HG03039 (cell line): ENCODE results near the gene GOLGA8K.
"Not testable (repeated sequence)": the region's sequence is repeated elsewhere in the genome, so short reads cannot be mapped to it uniquely, and the experiment has no call there.

Source experiments
- ATAC-seq: cut with Tn5 transposase; IDR thresholded peaks from one replicate; pipeline ENCODE4 v1.9.1; 2021; ENCODE audit warnings: mild to moderate bottlenecking, moderate library complexity; ENCODE audit not compliant: unreplicated experiment

The GOLGA8K gene, protein sequence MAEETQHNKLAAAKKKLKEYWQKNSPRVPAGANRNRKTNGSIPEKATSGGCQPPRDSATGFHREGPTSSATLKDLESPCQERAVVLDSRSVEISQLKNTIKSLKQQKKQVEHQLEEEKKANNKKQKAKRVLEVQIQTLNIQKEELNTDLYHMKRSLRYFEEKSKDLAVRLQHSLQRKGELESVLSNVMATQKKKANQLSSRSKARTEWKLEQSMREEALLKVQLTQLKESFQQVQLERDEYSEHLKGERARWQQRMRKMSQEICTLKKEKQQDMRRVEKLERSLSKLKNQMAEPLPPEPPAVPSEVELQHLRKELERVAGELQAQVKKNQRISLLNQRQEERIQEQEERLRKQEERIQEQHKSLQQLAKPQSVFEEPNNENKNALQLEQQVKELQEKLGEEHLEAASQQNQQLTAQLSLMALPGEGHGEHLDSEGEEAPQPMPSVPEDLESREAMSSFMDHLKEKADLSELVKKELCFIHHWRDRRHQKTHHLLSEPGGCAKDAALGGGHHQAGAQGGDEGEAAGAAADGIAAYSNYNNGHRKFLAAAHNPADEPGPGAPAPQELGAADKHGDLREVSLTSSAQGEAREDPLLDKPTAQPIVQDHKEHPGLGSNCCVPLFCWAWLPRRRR

DNA sequence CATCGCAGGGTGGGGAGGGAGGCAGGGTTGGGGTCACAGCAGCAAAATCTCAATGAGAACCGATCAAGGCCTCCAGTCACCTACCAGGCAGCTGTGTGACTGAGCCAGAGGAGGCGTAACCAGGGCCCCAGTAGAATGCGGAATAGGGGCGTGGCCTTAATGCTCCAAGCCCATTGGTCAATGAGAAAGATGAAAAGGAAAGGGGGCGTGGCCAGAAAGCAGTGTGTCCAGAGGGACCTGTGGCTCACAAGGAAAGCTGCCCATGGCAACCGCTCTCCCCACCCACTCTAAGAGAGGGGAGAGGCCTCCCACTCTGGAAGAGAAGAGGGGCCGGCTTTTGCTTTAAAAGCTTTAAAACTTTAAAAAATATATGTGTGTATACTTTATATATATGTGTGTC, at the start of gene GOLGA8K:
Gene GOLGA8K (minus strand): TSS at position 101 of the 400 bp plus-strand sequence. CDS start 98 bp downstream, at position 3.
- not testable (repeated sequence) for ATAC-seq

DNA sequence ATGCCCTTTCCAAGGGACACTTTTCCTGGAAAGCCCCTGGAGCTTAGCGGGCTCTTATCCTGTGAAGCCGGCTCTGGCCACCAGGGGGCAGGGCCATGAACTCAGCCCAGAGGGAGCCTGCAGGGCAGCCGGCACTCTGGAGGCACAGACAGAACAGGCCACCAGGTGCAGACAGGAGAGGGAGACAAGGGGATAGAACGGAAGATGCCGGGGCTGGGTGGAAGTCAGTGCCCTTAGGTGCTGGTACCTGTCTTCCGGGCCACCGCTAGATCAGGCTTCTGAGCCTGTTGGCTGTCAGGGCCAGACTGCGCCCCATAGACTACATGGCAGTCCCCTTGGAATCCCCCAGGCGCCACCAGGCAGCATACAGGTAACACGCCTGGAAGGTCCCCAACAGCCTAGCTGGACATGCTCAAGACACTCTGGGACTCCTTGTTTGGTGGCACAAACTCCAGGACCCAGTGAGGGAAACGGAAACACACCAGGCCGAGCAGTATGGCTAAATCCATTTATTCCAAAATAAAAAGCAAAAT, 37.4 kb upstream of the GOLGA8K start:
- not testable (repeated sequence) for ATAC-seq

DNA sequence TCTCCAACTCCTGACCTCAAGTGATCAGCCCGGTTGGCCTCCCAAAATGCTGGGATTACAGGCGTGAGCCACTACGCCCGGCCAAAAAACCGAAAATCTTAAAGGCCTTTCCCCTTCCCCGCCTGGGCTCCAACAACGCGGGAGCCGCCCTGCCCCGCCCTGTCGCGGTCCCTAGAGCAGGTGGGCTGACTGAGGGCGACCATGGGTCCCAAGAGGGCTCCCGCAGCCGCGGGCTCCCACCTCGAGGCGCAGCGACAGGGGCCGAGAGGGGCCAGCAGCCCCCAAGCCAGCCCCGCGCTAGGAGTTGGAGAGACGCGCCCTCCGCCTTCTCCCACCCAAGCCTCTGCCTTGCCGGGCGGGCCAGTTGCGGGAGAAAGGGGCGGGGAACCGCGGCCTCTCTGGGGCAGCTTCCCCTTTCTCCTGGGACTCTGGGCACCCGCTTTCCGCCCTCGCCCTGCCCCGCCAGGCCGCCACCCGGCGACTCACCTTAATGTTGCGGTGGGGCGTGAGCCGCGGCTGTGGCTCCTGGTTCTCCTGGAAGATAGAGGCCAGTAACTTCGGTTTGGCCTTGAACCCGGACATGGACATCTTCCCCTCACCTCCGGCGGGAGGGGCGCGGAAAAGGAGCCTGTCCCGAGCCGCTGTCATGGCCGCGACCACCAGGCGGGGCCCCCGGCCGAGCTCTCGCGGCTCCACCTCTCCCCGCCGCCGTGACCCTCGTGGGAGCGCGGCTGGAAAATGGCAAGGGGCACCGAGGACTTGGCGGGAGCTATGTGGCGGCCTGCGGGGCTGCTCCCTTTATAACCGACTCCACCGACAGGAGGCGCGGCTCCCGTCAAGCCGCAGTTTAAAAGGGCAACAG, 31.2 kb upstream of the GOLGA8K start:
- ATAC-seq = not testable (repeated sequence)

DNA sequence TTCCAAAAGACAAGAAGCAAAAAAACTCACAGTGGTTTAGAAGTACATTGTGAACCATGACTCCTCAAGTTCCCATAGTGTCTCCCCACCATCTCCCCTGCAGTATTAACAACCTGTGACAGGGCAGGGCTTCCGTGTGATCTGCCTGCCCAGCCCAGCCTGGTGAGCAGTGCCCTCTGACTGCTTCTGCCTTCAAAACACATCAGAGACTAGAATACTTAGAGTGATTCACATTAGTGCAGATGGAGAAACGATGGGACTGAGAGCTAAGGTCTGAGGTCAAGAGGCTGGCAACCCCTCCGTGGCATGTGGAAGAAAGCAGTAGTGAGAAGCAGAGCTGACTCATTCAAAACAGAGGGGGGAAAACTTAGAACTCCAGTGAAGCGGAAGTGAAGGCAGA, 24.5 kb upstream of the GOLGA8K start:
- not testable (repeated sequence) for ATAC-seq

DNA sequence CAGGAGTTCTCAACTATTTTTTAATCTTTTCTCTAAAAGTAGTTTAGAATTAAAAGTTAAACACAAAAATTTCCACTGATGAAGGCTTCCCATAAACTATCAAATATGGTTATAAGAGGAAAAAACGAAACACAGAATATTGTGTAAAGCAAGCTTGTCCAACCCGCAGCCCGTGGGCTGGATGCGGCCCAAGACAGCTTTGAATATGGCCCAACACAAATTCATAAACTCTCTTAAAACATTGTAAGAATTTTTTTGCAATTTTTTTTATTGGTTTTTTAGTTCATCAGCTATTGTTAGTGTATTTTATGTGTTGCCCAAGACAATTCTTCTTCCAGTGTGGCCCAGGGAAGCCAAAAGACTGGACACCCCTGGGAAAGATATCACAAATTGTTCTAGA, 23.4 kb upstream of the GOLGA8K start:
- not testable (repeated sequence) for ATAC-seq

DNA sequence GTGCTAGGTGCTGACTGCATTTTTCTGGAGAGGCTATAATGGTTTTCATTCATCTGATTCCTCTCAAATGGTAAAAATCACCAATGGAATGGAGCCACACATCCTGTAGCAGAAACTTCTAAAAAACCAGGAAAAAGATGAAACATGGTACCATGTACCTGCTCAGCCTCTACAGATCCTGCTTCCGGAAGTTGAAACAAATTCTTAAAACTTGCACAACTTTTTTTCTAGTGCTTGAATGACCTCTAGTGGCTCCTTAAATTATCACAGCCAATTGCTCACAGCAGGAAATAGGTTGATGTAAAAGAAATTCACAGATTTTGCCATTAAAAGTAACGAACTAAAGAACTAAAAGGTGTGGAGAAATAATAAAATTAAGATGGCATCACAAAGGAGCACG, 4.8 kb upstream of the GOLGA8K start:
- ATAC-seq = not testable (repeated sequence)

DNA sequence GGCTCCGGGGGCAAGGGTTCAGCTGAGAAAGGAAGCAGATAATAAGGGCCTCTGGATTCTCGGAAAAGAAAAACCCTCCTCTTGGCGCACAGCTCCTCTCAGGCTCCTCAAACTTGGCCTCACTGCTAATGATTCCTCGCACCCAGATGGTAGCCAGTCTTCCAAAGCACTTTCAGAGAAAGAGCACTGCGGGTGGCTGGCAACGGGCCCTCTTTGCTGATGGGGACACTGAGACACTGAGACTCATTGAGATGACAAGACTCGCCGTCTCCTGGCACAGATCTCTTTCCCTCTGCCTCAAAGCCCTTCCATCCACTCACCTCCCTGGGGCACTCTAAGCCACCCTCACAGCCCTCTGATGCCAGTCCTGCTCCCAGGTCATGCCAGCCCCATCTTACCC, 6.6 kb downstream of the GOLGA8K start:
- ATAC-seq = not testable (repeated sequence)

DNA sequence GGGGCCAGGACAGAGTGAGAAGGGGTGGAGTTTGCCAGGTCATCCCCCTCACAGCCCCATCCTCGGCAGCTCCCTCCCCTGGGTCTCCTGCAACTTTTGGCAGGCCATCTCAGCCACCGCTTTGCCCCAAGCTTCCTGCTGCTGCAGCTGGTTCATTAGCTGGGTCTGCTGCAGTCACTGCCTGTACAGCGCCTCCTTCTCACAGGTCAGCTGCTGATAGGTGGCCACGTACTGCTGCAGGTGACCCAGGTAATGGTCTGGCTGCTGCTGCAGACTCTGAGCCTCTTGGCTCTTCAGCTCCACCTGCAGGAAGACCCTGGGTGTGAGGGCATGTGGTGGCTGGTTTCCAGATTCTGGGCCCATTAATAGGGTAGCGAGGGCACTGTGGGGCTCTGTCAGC, 8.3 kb downstream of the GOLGA8K start:
- not testable (repeated sequence) for ATAC-seq

DNA sequence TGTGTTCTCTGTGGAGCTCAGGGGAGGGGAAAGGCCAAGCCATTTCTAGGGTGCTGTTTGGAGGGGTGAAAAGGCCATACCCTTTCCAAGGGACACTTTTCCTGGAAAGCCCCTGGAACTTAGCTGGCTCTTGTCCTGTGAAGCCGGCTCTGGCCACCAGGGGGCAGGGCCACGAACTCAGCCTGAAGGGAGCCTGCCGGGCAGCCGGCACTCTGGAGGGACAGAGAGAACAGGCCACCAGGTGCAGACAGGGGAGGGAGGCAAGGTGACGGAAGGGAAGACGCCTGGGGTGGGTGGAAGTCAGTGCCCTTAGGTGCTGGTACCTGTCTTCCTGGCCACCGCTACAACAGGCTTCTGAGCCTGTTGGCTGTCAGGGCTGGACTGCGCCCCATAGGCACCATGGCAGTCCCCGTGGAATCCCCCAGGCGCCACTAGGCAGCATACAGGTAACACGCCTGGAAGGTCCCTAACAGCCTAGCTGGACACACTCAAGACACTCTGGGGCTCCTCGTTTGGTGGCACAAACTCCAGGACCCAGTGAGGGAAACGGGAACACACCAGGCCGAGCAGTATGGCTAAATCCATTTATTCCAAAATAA, 14.9 kb downstream of the GOLGA8K start:
- not testable (repeated sequence) for ATAC-seq

DNA sequence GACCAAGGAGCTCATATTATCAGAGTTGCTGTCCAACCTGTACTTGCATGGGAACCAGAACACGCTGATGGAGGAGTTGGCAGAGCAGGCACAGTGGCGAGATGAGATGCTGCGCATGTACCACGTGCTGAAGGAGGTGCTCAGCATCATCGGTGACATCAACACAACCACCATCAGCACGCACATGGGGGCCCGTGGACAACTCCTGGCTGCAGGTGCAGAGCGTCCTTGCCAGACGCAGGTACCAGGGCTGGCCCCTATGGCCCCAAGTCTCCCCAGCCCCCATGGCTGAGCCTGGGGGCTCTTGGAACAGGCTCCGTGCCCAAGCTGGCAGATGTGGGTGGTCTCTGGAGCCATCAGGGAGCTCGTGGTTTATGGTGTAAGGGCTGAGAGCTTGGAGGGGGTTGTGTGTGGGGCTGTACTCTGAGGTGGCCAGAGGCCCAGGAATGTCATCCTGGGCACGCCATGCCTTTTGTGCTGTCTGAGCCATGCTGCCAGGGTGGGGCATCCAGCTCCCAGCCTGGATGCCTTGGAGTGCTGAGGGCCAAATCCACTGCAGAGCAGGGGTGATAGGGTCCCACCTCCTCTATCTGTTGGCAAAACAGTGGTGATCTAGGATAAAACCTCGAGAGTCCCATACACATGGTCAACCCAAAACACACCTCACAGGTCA, 17.1 kb downstream of the GOLGA8K start:
- not testable (repeated sequence) for ATAC-seq

DNA sequence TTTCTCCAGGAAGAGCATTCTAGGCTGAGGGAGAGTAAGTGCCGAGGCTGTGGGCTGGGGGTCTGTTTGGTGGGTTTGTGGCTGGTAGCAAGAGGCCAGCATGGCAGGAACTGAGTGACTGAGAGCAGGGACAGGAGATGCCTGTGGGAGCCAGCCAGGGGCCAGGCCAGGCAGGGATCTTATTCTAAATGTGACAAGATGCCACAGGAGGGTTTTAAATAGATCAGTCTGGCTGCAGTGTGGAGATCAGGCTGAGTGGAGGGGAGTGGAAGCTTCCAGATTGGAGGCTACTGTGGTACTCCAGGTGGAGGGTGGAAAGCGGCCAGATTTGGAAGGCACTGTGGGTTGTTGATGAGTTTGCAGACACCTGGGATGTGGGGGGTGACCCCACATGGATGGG, 28.9 kb downstream of the GOLGA8K start:
- not testable (repeated sequence) for ATAC-seq

DNA sequence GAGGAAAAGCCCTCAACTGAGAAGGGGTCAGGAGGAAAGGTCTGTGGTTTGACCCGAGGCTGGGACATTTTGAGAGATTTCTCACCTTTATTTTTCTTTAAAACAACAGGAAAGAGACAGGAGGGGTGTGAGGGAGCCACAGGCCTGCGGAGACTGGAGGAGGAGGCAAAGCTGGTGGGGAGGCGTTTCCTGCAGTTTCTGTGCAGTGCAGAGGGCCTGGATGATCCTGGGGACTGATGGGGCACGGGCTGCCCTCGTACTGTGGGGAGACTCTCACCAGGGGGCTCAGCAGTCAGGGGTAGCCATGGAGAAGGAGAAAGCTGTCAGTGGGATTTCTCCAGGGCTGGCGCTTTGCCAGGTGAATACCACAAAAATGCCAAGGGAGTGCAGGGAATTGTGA, 29.4 kb downstream of the GOLGA8K start:
- ATAC-seq = not testable (repeated sequence)

DNA sequence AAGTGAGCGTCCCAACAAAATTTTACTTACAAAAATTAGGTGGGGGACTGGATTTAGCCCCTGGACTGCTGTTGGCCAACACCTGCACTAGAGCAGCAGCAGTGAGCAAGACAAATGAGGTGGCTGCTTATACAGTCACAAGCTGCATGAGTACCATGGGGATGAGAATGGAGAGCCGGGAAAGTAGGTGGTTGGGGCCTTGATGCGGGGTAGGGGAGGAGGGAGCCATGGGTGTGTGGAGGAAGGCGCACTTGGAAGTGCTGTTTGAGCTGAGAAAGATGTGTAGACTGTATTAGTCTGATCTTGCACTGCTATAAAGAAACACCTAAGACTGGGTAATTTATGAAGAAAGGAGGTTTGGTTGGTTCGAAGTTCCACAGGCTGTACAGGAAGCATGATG, 31.0 kb downstream of the GOLGA8K start:
- ATAC-seq = not testable (repeated sequence)

DNA sequence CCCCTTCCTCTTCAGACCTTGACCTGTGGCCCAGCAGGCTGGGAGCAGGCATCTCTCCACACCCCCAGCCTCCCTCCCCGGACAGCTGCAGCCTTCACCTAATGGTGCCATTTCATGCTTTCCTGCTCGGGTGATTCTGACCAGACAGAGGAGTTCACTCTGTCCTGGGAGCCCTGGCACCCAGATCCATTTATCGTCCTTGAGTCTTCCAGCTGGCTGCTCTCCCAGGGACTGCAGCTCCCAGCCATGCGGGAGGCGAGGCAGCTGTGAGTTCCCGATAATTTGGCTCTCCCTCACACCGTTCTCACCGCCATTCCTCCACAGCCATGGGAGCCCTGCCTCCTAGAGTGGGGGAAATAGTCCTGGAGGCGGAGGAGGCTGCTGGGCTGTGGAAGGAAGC, 32.6 kb downstream of the GOLGA8K start:
- not testable (repeated sequence) for ATAC-seq

DNA sequence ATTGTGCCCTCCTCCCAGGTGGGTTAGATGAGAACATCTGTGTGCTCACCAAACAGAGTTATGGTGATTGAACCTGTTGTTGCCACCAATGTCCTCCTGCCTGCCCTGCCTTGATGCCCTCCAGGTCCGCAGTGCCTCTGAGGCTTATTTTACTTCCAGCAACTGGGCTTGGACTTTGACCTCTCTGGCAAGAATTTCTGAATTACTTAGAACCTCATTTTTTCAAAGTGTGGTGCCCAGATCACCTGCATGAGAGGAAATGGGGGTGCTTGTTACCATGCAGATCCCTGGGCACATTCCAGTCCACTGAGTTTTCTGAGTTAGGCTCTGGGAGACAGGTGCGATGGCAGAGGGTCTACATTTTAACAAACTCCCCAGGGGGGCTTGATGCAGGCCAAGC, 33.0 kb downstream of the GOLGA8K start:
- not testable (repeated sequence) for ATAC-seq

DNA sequence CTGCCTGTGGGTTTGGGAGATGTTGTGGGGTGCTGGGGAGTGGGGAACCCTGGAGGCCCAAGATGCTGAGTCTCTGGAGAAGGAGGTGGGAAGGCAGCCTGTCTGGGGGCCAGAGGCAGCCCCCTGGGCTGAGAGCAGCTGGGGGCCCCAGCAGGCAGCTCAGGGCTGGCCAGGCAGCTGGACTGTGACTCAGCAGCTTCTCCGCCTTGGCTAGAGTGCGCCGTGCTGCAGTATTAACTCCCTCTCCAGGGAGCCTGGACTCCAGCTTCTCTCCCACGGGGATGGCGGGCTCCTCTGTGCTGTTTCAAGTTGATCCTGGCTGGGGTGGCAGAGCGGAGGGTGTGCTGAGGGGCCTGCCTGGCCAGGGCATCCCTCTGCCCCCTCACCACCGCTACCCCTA, 36.6 kb downstream of the GOLGA8K start:
- ATAC-seq = not testable (repeated sequence)

DNA sequence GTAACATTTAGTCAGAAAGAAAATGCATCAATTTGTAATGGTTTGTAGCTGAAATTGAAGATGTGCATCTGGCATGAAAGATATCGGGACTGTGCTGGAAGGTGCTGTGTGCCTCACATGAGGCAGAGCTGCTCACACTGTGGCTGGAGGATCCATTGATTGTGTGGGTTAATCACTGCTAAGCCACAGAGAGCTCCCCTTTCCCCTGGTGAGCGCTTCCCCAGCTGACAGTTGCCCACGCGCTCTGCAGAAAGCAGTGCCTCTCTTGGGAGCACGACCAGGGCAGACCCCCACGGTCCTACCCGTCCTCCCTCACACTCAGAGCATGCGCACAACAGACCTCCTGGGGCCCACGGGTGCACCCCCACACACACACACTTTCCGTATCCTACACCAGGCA, 37.1 kb downstream of the GOLGA8K start:
- not testable (repeated sequence) for ATAC-seq

DNA sequence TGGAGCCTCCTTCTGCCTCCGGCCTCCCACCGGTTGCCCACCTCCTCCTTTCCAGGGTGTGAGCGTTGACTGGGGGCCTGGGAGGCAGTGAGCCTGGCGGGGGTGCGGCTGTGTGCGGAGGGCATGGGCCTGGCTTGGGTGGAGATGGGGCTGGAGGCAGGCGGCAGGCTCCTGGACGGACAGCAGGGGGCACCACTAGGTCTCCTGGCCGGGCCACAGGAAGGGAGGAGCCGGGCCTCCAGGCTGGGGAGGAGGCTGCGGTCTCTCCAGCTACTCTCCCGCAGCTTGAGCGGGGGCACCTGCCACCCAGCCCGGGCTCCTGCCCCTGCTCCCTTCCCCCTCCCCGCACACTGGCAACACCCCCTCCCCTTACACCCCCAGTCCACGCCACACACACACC, 38.1 kb downstream of the GOLGA8K start:
- ATAC-seq = not testable (repeated sequence)

DNA sequence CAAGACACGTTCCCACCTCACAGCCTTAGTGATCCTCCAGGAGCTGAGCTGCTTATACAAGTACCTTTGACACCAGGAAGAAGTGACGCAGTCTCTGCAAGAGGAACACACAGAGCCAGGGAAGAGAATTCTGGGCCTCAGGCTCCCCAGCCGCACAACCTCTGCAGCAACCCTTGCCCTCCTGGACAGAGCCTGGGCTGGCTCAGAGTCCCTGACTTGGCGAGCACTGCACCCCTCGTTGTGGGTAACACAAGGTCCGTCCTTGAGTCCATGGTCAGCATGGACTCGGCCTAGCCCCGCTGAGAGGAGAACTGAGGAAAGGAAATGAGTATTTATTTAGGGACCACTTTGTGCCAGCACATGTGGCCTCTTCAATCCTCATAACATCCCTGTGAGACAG, 39.6 kb downstream of the GOLGA8K start:
- not testable (repeated sequence) for ATAC-seq

DNA sequence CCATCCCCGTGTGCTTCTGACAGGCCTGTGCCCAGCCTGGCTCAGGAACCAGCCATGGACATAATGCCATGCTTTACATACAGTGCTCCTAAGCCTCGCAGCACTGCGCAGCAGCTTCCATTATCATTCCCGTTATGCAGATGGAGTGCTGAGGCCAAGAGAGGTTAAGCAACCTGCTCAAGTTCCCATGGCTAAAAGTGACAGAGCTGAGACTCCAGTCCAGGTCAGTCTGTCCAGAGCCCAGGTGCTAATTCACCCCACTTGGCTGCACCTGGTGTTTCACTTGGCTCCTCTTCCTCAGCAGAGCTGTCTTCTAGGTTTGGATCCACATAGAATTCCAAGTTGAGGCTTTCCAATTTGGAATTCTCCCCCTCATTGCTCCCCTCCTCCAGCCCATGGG, 41.4 kb downstream of the GOLGA8K start:
- not testable (repeated sequence) for ATAC-seq
